HG03103 (cell line): Measurements from ENCODE around the gene BLCAP.
"Not testable (repeated sequence)": the region's sequence is repeated elsewhere in the genome, so short reads cannot be mapped to it uniquely, and the experiment has no call there.

Experiments
- ATAC-seq: cut with Tn5 transposase; IDR thresholded peaks from one replicate; pipeline ENCODE4 v1.9.1; 2021; ENCODE audit warnings: low read depth; ENCODE audit not compliant: unreplicated experiment

BLCAP gene, protein sequence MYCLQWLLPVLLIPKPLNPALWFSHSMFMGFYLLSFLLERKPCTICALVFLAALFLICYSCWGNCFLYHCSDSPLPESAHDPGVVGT

GRCh38 chr20:37527638-37528445 is at the start of gene BLCAP:
BLCAP (minus strand) TSS chr20:37527876; CDS start chr20:37519174, 8,702 bp downstream.
- ATAC-seq, result peak; percentile 62

- ATAC-seq, result not testable (repeated sequence)
Measured at GRCh38 chr20:37577436-37577835, 49.8 kb upstream of the BLCAP start.

DNA sequence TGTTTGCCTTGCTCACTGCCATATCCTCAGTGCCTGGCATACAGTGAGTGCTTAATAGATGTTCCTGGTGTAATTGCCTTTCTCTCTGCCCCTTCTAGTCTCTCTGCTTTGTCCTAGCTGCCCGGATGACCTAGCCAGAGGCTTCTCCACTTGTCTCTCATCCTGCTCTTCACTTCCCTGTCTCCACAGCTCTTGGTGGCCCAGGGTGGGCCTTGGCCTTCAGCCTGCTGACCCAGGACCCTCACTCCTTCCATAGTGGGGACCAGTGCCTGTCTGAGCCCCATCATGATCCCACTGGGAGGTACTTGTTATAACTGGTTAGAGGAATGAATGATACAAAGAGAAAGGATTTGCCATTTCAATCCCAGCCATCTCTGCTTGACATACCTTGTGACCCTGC is 49.2 kb upstream of the BLCAP start:
- no peak for ATAC-seq

DNA sequence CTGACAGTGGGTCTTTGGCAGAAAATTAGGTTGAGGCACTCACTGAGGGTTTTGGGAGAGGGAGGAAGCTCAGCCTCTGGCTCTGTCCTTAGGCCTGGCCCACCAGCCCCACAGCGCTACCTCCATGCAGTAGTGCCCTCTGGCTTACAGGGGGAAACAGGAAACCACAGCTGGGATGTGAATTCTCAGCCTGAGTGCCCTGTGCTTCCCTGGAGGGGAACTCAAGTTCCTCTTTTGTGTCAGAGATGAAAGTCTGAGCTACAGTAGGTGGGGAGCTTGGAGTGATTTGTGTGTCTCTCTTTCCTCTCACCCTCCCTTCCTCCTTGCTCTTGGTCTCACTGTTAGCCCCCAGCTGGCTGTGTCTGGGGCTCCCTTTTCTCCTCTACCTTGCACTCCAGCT is 48.2 kb upstream of the BLCAP start:
- no peak for ATAC-seq

DNA sequence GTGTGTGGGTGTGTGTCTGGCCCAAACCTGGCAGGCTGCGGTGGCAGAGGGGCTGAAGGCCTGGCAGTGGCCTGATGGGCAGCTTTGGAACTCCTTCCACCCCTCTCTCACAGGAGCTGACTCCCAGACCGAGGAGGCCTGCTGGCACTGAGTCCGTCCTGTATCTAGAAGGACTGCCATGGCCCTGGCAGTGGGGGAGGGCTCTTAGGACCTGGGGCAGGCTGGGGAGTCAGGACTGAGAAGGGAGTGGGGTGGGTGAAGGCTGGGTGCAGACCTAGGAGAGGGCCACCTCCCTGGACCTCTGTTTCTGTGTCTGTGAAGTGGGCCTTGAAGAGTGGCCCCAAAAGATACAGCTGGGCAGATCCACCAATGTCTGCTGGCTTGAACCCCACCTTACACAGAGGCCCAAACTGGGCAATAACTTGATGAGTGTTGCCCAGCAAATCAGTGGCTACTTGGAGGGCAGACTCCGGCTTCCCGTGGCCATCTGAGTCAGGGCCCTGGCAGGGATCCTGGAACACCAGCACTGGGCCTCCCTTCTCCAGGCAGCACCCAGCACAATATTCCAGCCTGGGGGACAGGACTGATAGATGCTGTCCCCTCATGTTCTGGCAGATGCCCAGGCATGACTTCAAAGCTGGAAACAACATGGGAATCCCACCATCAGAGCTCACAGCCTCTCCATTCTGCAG is 46.7 kb upstream of the BLCAP start:
- ATAC-seq, result no peak

GRCh38 chr20:37573626-37574198 is 46.0 kb upstream of the BLCAP start:
- ATAC-seq, result no peak

- ATAC-seq, result no peak
Measured at GRCh38 chr20:37571033-37571432, 43.4 kb upstream of the BLCAP start.

DNA sequence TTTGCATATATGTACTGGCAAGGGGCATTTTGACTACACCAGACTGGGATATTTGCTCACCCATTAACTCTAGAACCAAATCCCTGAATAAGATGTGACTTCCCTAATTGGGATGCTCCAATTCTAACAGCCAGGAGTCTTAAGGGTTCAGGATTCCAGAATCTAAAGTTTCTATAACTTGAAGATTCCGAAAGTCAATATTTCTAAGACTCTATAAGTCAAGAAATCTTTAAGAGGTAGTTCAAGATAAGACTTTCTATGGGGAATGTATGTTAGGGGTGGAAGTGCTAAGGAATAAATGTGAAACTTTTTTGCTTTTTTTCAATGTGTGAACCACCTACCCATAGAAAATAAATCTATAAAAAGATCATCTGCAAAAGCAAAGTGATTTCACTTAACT is 42.7 kb upstream of the BLCAP start:
- no peak for ATAC-seq

DNA sequence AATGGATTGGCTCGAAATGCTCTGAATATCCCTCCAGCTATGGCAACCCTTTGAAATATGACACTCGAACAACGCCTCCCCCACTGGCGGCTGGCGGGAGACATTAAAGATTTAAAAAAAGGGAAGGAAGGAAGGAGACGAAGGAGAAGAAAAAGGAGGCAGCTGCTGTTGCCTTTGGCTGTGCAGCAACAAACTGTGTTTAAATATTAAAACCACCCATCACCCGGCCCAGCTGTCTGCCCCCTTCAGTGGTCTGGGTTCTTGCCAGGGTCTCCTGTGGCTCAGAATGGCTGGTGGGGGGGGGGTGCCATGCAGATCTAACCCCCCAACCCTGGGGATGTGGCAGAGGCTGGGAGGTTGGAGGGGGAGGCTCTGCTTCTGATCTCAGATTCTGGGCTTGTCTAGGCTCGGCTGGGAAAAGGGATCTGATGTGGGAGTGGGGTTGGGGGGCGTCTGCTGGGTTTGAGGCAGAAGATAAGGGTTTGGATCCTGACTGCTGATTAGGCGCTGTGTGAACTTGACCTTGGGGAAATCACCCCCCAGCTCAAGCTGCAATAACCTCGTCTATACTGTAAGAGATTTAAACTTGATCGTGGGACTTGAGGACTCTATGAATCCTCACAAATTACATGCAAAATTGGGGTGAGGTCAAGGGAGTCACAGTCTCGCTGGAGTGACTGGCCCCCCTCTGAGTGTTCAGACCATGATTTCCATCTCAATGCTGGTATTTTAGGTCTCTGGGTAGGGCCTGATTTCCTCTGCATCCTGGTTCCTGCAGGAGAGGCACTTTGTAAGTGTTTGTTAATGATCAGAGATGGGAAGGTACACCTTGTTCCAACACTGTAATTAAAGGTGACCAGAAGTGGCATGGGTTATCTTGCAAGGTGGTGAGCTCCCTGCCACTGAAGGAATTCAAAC is 40.3 kb upstream of the BLCAP start:
- ATAC-seq, result no peak

DNA sequence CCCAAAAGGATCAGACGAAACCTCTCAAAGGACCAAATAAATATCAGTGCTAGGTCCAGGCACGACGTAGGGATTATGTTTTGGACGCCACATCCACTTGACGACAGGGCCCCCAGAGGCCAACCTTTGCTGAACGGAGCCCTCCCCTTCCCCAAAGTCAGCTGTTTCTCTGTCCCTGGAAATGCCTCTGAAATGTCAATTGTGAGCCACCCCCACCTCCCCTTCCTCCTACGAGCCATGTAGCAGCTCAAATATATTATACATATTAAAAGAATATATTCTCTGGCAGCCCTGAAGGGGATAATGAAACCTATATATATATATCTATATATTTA is 39.6 kb upstream of the BLCAP start:
- no peak for ATAC-seq

- no peak for ATAC-seq
Measured at GRCh38 chr20:37566590-37567330, 39.1 kb upstream of the BLCAP start.

- no peak for ATAC-seq
Measured at GRCh38 chr20:37565134-37565811, 37.6 kb upstream of the BLCAP start.

DNA sequence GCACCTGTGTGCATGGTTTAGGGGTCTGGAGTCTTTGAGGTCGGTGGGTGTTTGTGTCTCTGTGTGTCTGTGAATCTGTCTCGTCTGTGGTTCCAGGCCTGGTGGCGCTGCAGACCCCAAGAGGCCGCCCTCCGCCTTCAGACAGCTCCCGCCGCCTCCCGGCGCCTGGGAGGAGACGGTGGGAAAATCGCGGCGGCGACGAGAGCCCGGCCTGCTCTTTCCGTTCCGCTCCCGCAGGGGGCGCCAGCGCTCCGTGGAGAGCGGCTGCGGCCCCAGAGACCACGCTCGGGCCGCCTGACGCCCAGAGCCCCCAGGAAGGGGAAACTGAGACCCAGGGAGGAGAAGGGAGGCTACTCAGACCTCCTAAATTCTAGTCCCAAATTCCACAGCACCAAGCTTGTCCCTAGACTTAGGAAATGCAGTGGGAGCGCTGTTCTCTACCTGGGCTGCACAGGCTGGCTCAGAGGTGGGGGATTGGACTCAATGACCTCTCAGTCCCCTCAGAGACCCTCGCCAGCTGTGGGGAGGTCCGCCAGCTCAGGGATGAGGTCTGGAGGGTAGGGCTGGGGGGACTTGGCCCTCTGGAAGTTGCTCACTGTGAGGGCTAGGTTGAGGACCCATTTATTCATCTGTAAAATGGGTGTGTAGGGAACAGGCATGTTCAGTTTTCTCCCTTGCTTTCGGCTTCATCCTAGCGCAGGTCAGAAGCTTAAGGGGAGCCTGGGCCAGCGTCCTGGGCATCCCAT is 36.9 kb upstream of the BLCAP start:
- ATAC-seq, result no peak

DNA sequence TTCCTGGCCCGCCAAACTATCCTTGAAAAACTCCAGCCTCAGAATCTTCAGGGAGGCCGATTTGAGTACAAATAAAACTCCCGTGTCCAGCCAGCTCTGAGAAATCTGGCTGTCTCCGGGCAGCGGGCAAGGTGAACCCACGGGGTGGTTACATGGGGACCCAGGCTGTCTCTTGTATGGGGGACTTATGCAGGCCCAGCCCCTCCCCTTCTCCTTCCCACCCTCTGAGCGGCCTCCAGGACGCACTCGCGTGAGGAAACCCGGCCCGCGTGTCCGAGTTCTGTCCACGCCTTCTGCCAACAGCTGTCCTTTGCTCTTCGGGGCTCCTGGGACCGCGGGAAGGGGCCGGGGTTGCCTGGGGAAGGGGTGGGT is 36.3 kb upstream of the BLCAP start:
- no peak for ATAC-seq

GRCh38 chr20:37562695-37563480 is 35.2 kb upstream of the BLCAP start:
- no peak for ATAC-seq

DNA sequence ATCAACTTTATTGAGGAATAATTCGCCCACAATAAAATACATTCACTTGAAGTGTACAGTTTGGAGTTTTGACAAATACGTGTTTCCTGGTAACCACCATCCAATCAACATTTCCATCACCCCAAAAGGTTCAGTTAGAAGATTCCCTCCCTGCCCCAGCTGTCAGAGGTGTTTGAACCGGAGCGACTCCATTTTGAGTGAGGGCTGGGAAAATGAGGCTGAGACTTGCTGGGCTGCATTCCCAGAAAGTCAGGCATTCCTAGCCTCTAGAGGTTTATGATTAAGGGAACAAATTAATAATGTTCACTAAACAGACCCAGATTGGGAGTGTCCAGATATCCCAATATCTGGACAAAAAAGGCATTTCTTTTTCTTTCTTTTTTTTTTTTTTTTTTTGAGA is 33.0 kb upstream of the BLCAP start:
- no peak for ATAC-seq

DNA sequence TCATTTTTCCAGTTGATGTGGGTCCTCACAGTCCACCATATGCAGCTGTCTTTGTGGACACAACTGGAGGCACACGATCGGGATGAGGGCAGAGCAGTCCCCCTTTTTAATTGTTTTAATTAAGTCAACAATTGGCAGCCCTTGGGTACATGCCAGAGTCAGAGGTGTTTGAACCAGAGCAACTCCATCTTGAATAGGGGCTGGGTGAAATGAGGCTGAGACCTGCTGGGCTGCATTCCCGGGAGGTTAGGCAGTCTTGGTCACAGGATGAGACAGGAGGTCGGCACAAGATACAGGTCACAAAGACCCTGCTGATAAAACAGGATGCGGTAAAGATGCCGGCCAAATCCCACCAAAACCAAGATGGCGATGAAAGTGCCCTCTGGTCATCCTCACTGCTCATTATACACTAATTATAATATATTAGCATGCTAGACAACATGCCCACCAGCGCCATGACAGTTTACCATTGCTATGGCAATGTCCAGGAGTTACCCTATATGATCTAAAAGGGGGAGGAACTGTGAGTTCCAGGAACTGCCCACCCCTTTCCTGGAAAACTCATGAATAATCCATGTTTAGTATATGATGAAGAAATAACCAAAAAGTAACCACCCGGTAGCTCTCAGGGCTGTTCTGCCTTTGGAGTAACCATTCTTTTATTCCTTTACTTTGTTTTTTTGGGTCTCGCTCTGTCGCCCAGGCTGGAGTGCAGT is 31.8 kb upstream of the BLCAP start:
- no peak for ATAC-seq
